H1 (cell line): ENCODE measurements around the gene MAPKAP1. TPM values are rescaled to one million over a fixed set of nuclear protein-coding genes. Genes with fewer than 3 reads are reported as not detected.

ENCODE experiments used
- CHD2 ChIP-seq: IDR thresholded peaks from 2 replicates; pipeline ENCODE4 v1.6.1; 2012; ENCODE audit warnings: low read length, improper control_type of control experiment
- KDM4A ChIP-seq: IDR thresholded peaks from one replicate; pipeline ENCODE4 v1.7.1; 2012; ENCODE audit warnings: low read depth, mild to moderate bottlenecking, moderate library complexity, low read length, inconsistent platforms; ENCODE audit not compliant: severe bottlenecking
- SIN3A ChIP-seq, 2 experiments: IDR thresholded peaks in 1 of 2; conservative IDR thresholded peaks in 1 of 2; 2 replicates each; pipeline ENCODE4 v1.6.1; 2011 to 2012; ENCODE audit warnings: low read length in 2 of 2, improper control_type of control experiment in 1 of 2, low read depth in 1 of 2, mild to moderate bottlenecking in 1 of 2
- TAF7 ChIP-seq: optimal IDR thresholded peaks from 2 replicates; pipeline ENCODE3; 2011; ENCODE audit warnings: low read depth, mild to moderate bottlenecking, inconsistent platforms, low read length, moderate library complexity, borderline replicate concordance
- TCF12 ChIP-seq: IDR thresholded peaks from 2 replicates; pipeline ENCODE4 v1.6.1; 2011; ENCODE audit warnings: low read depth, mild to moderate bottlenecking, low read length
- polyA plus RNA-seq, 7 experiments: library from polyadenylated mRNA; depleted of rRNA in 3 of 7; stranded (reverse) in 5 of 7; unstranded in 2 of 7; fragments of >200 nt in 5 of 7; fragments of 200-250 nt in 2 of 7; gene quantifications; 1 replicate in 5 of 7; 2 replicates in 1 of 7; 4 replicates in 1 of 7; pipeline versions ENCODE4 v1.2.1 to v1.2.3, GENCODE V29; 2011 to 2013; ENCODE audit warnings: missing spikeins in 2 of 7, mixed read lengths in 2 of 7
- total RNA-seq: library from RNA; stranded (reverse); fragmentation: NEBNext Ultra II Directional; extraction: Animal tissue kit (Norgen Biotek cat#: 25700); gene quantifications from 2 replicates; pipeline ENCODE4 v1.2.1, GENCODE V29; 2021

MAPKAP1 gene
- total and polyA plus RNA-seq, 2 of the 8 experiments (the other 6 are each of a cell fraction or from before 2014, with no cell fraction given), result 79.2 to 140 TPM

- no peak for TF ChIP-seq KDM4A
- TF ChIP-seq SIN3A (conservative IDR thresholded peaks at IDR 0.05 in 1 of 2, IDR thresholded peaks at IDR 0.05 in 1 of 2; ENCODE audit: low read depth in 1 of 2, low read length in 2 of 2), result no peak
- no peak for TF ChIP-seq TAF7
- TF ChIP-seq TCF12, result no peak
- TF ChIP-seq CHD2, result no peak
- TF ChIP-seq, all 59 proteins: peak for 0
Observed at GRCh38 chr9:125544484-125544883, 162.5 kb downstream of the MAPKAP1 start (continued).
